ENCODE measurements around the gene TFF1.

Gene TFF1

GRCh38 chr21:42350318-42350910, 15.9 kb downstream of the TFF1 start:
- Histone ChIP-seq H2BK120ac (ENCODE audit: low read depth, low read length) (no peak overlapping the region), H3K27ac (ENCODE audit: low read length, poor library complexity, severe bottlenecking) (no peak overlapping the region), H3K27me3 (ENCODE audit: control insufficient read depth in 1 of 2, insufficient read depth in 1 of 2, low read length in 2 of 2) (peaks cover 12 to 13% of the 10 kb centered on the region in 2 experiments), H3K9me3 (ENCODE audit: control insufficient read depth, low read length) (peaks cover 6% of the 10 kb centered on the region), H2AFZ (ENCODE audit: low read depth, low read length) (no peak overlapping the region), H3K4me2 (ENCODE audit: low read length, poor library complexity, severe bottlenecking) (no peak overlapping the region), H2AK5ac (ENCODE audit: low read length, severe bottlenecking) (no peak overlapping the region), H2BK5ac (ENCODE audit: low read depth, low read length, poor library complexity, severe bottlenecking) (no peak overlapping the region), H3K18ac (ENCODE audit: low read depth in 1 of 2, low read length in 2 of 2) (no peak overlapping the region), H3K9ac (ENCODE audit: low read length) (no peak overlapping the region), H3K4me3 (ENCODE audit: insufficient read depth in 1 of 2, low read depth in 1 of 2, low read length in 2 of 2) (no peak overlapping the region), H2BK15ac (ENCODE audit: low read depth, poor library complexity, severe bottlenecking) (no peak overlapping the region), H3K14ac (ENCODE audit: low read length in 2 of 2) (no peak overlapping the region), H4K91ac (ENCODE audit: low read length) (no peak overlapping the region), H3K4ac (ENCODE audit: low read depth in 1 of 2, low read length in 2 of 2) (no peak overlapping the region), H3K23ac (ENCODE audit: low read length in 2 of 2) (no peak overlapping the region), H3K4me1 (ENCODE audit: control insufficient read depth, insufficient read depth, low read depth, low read length) (peaks cover 4% of the 10 kb centered on the region), H3K79me1 (replicated peaks; ENCODE audit: low read length, poor library complexity, severe bottlenecking) (no peaks in the 10 kb centered on the region), H3K36me3 (ENCODE audit: control insufficient read depth in 1 of 2, insufficient read depth in 2 of 2, low read depth in 1 of 2, low read length in 2 of 2) (no peaks in the 10 kb centered on the region), H2BK12ac (ENCODE audit: low read length in 2 of 2) (no peak overlapping the region), H4K8ac (ENCODE audit: low read length) (no peak overlapping the region)
- no peak for DNase-seq
- 73% methylated on average over 11 of the region's 11 CpGs for WGBS

- Histone ChIP-seq H2BK120ac (ENCODE audit: low read depth, low read length) (no peak overlapping the region), H3K79me1 (replicated peaks; ENCODE audit: low read length, poor library complexity, severe bottlenecking) (no peaks in the 10 kb centered on the region), H2BK12ac (ENCODE audit: low read length in 2 of 2) (no peak overlapping the region), H3K27ac (ENCODE audit: low read length, poor library complexity, severe bottlenecking) (no peak overlapping the region), H3K9me3 (ENCODE audit: control insufficient read depth, low read length) (peaks cover 5% of the 10 kb centered on the region), H2BK15ac (ENCODE audit: low read depth, poor library complexity, severe bottlenecking) (no peak overlapping the region), H4K91ac (ENCODE audit: low read length) (no peak overlapping the region), H4K8ac (ENCODE audit: low read length) (no peak overlapping the region), H3K27me3 (ENCODE audit: control insufficient read depth in 1 of 2, insufficient read depth in 1 of 2, low read length in 2 of 2) (peaks cover 13 to 19% of the 10 kb centered on the region in 2 experiments), H2BK5ac (ENCODE audit: low read depth, low read length, poor library complexity, severe bottlenecking) (no peak overlapping the region), H3K4me2 (ENCODE audit: low read length, poor library complexity, severe bottlenecking) (no peak overlapping the region), H2AFZ (ENCODE audit: low read depth, low read length) (no peak overlapping the region), H3K14ac (ENCODE audit: low read length in 2 of 2) (no peak overlapping the region), H3K18ac (ENCODE audit: low read depth in 1 of 2, low read length in 2 of 2) (no peak overlapping the region), H3K4me1 (ENCODE audit: control insufficient read depth, insufficient read depth, low read depth, low read length) (peaks cover 4% of the 10 kb centered on the region), H3K36me3 (ENCODE audit: control insufficient read depth in 1 of 2, insufficient read depth in 2 of 2, low read depth in 1 of 2, low read length in 2 of 2) (no peaks in the 10 kb centered on the region), H3K4ac (ENCODE audit: low read depth in 1 of 2, low read length in 2 of 2) (no peak overlapping the region), H3K4me3 (ENCODE audit: insufficient read depth in 1 of 2, low read depth in 1 of 2, low read length in 2 of 2) (no peak overlapping the region), H2AK5ac (ENCODE audit: low read length, severe bottlenecking) (no peak overlapping the region), H3K23ac (ENCODE audit: low read length in 2 of 2) (no peak overlapping the region), H3K9ac (ENCODE audit: low read length) (no peak overlapping the region)
- WGBS: 78% methylated on average over 13 of the region's 14 CpGs
- no peak for DNase-seq
These were observed 16.7 kb downstream of the TFF1 start for GRCh38 chr21:42349420-42350317.

- Histone ChIP-seq H3K4me3 (ENCODE audit: insufficient read depth in 1 of 2, low read depth in 1 of 2, low read length in 2 of 2) (no peak overlapping the region), H3K4ac (ENCODE audit: low read depth in 1 of 2, low read length in 2 of 2) (no peak overlapping the region), H3K18ac (ENCODE audit: low read depth in 1 of 2, low read length in 2 of 2) (no peak overlapping the region), H3K4me1 (ENCODE audit: control insufficient read depth, insufficient read depth, low read depth, low read length) (peaks cover 4% of the 10 kb centered on the region), H2BK5ac (ENCODE audit: low read depth, low read length, poor library complexity, severe bottlenecking) (no peak overlapping the region), H2BK12ac (ENCODE audit: low read length in 2 of 2) (no peak overlapping the region), H2AK5ac (ENCODE audit: low read length, severe bottlenecking) (no peak overlapping the region), H4K91ac (ENCODE audit: low read length) (no peak overlapping the region), H3K79me1 (replicated peaks; ENCODE audit: low read length, poor library complexity, severe bottlenecking) (no peaks in the 10 kb centered on the region), H3K36me3 (ENCODE audit: control insufficient read depth in 1 of 2, insufficient read depth in 2 of 2, low read depth in 1 of 2, low read length in 2 of 2) (no peaks in the 10 kb centered on the region), H4K8ac (ENCODE audit: low read length) (no peak overlapping the region), H3K14ac (ENCODE audit: low read length in 2 of 2) (no peak overlapping the region), H3K9ac (ENCODE audit: low read length) (no peak overlapping the region), H3K9me3 (ENCODE audit: control insufficient read depth, low read length) (no peaks in the 10 kb centered on the region), H3K23ac (ENCODE audit: low read length in 2 of 2) (no peak overlapping the region), H3K27me3 (ENCODE audit: control insufficient read depth in 1 of 2, insufficient read depth in 1 of 2, low read length in 2 of 2) (peaks cover 13 to 19% of the 10 kb centered on the region in 2 experiments), H3K27ac (ENCODE audit: low read length, poor library complexity, severe bottlenecking) (no peak overlapping the region), H2AFZ (ENCODE audit: low read depth, low read length) (no peak overlapping the region), H2BK120ac (ENCODE audit: low read depth, low read length) (no peak overlapping the region), H3K4me2 (ENCODE audit: low read length, poor library complexity, severe bottlenecking) (no peak overlapping the region), H2BK15ac (ENCODE audit: low read depth, poor library complexity, severe bottlenecking) (no peak overlapping the region)
- DNase-seq: no peak
- 66% methylated on average over 2 of the region's 2 CpGs for WGBS
These were observed 17.6 kb downstream of the TFF1 start for GRCh38 chr21:42348762-42349161.

- Histone ChIP-seq H2BK120ac (ENCODE audit: low read depth, low read length) (no peak overlapping the region), H3K79me1 (replicated peaks; ENCODE audit: low read length, poor library complexity, severe bottlenecking) (no peaks in the 10 kb centered on the region), H3K14ac (ENCODE audit: low read length in 2 of 2) (no peak overlapping the region), H3K9ac (ENCODE audit: low read length) (no peak overlapping the region), H2BK15ac (ENCODE audit: low read depth, poor library complexity, severe bottlenecking) (no peak overlapping the region), H4K91ac (ENCODE audit: low read length) (no peak overlapping the region), H4K8ac (ENCODE audit: low read length) (no peak overlapping the region), H3K4me1 (ENCODE audit: control insufficient read depth, insufficient read depth, low read depth, low read length) (peaks cover 4% of the 10 kb centered on the region), H2BK5ac (ENCODE audit: low read depth, low read length, poor library complexity, severe bottlenecking) (no peak overlapping the region), H3K4me2 (ENCODE audit: low read length, poor library complexity, severe bottlenecking) (no peak overlapping the region), H3K23ac (ENCODE audit: low read length in 2 of 2) (no peak overlapping the region), H2BK12ac (ENCODE audit: low read length in 2 of 2) (no peak overlapping the region), H2AFZ (ENCODE audit: low read depth, low read length) (no peak overlapping the region), H3K4ac (ENCODE audit: low read depth in 1 of 2, low read length in 2 of 2) (no peak overlapping the region), H3K27ac (ENCODE audit: low read length, poor library complexity, severe bottlenecking) (no peak overlapping the region), H3K9me3 (ENCODE audit: control insufficient read depth, low read length) (no peaks in the 10 kb centered on the region), H3K36me3 (ENCODE audit: control insufficient read depth in 1 of 2, insufficient read depth in 2 of 2, low read depth in 1 of 2, low read length in 2 of 2) (no peaks in the 10 kb centered on the region), H3K27me3 (ENCODE audit: control insufficient read depth in 1 of 2, insufficient read depth in 1 of 2, low read length in 2 of 2) (peaks cover 13 to 19% of the 10 kb centered on the region in 2 experiments), H2AK5ac (ENCODE audit: low read length, severe bottlenecking) (no peak overlapping the region), H3K4me3 (ENCODE audit: insufficient read depth in 1 of 2, low read depth in 1 of 2, low read length in 2 of 2) (no peak overlapping the region), H3K18ac (ENCODE audit: low read depth in 1 of 2, low read length in 2 of 2) (no peak overlapping the region)
- 85% methylated on average over 30 of the region's 30 CpGs for WGBS
- no peak for DNase-seq
These were observed 18.6 kb downstream of the TFF1 start for GRCh38 chr21:42347601-42348327.
